ENCODE data around the gene ABHD14A. TPM values are rescaled to one million over a fixed set of nuclear protein-coding genes. Genes with fewer than 3 reads are reported as not detected.

The ABHD14A gene
- total RNA-seq, 1 experiment from 2014 or later: 14.8 TPM

GRCh38 chr3:52024765-52025452 lies 50.0 kb downstream of the ABHD14A start:
- no peak for DNase-seq (ENCODE audit: low spot score)
- in situ Hi-C loops (cut with HindIII; ENCODE audit: low sequenced_read_pairs): no loop called here

- in situ Hi-C loops (cut with HindIII; ENCODE audit: low sequenced_read_pairs): no loop called here
These were observed 50.6 kb downstream of the ABHD14A start for GRCh38 chr3:52025453-52025852.

GRCh38 chr3:52026041-52026440 lies 51.2 kb downstream of the ABHD14A start:
- peak; percentile 77 for DNase-seq (ENCODE audit: low spot score)
- in situ Hi-C loops (cut with HindIII; ENCODE audit: low sequenced_read_pairs): no loop called here

More at GRCh38 chr3:52025453-52025852, 50.6 kb downstream of the ABHD14A start:
- no peak for DNase-seq (ENCODE audit: low spot score)

GRCh38 chr3:52028572-52028971 lies 53.7 kb downstream of the ABHD14A start:
- DNase-seq (ENCODE audit: low spot score): peak; percentile 92
- in situ Hi-C loops (cut with HindIII; ENCODE audit: low sequenced_read_pairs): no loop called here

GRCh38 chr3:52029053-52029452 lies 54.2 kb downstream of the ABHD14A start:
- DNase-seq (ENCODE audit: low spot score): no peak
- in situ Hi-C loops (cut with HindIII; ENCODE audit: low sequenced_read_pairs): no loop called here

GRCh38 chr3:52029535-52029934 lies 54.7 kb downstream of the ABHD14A start:
- DNase-seq (ENCODE audit: low spot score): no peak
- in situ Hi-C loops (cut with HindIII; ENCODE audit: low sequenced_read_pairs): no loop called here

Other genes starting within 250 kb of the ABHD14A start
- gene IQCF6, start 195.8 kb upstream of the ABHD14A start, total RNA-seq (2014; rRNA removed; shearing (Covaris generic)): not detected in 2 replicates
- gene IQCF2, start 113.4 kb upstream of the ABHD14A start, total RNA-seq (2014; rRNA removed; shearing (Covaris generic)): not detected in 2 replicates
- gene IQCF5, start 99.5 kb upstream of the ABHD14A start, total RNA-seq (2014; rRNA removed; shearing (Covaris generic)): not detected in 2 replicates
- gene IQCF1, start 71.7 kb upstream of the ABHD14A start, total RNA-seq (2014; rRNA removed; shearing (Covaris generic)): not detected in 2 replicates
- 80.6 and 87.0 TPM in 2 replicates for gene RRP9, start 33.2 kb upstream of the ABHD14A start, total RNA-seq (2014; rRNA removed; shearing (Covaris generic))
- 6.4 and 9.7 TPM in 2 replicates for gene PARP3, start 32.7 kb upstream of the ABHD14A start, total RNA-seq (2014; rRNA removed; shearing (Covaris generic))
- gene GPR62, start 19.7 kb upstream of the ABHD14A start, total RNA-seq (2014; rRNA removed; shearing (Covaris generic)): not detected in 2 replicates
- gene PCBP4, start 7.6 kb upstream of the ABHD14A start, total RNA-seq (2014; rRNA removed; shearing (Covaris generic)): 57.1 and 80.7 TPM in 2 replicates
- gene ABHD14B, start 1.0 kb upstream of the ABHD14A start, total RNA-seq (2014; rRNA removed; shearing (Covaris generic)): 6.5 and 9.9 TPM in 2 replicates
- gene ACY1, start 8.5 kb downstream of the ABHD14A start, total RNA-seq (2014; rRNA removed; shearing (Covaris generic)): 103 and 242 TPM in 2 replicates
- gene RPL29, start 20.8 kb downstream of the ABHD14A start, total RNA-seq (2014; rRNA removed; shearing (Covaris generic)): 2,209 and 2,228 TPM in 2 replicates
- gene DUSP7, start 81.5 kb downstream of the ABHD14A start, total RNA-seq (2014; rRNA removed; shearing (Covaris generic)): 14.6 and 16.8 TPM in 2 replicates
- gene POC1A, start 179.4 kb downstream of the ABHD14A start, total RNA-seq (2014; rRNA removed; shearing (Covaris generic)): 22.8 and 32.2 TPM in 2 replicates
- gene ALAS1, start 223.1 kb downstream of the ABHD14A start, total RNA-seq (2014; rRNA removed; shearing (Covaris generic)): 66.7 and 73.0 TPM in 2 replicates

Measured in G401 (cell line).